Activated CD8-positive, alpha-beta memory T cell treated with anti-CD3 and anti-CD28 coated beads for 1 hour (primary cell): Measurements from ENCODE around the gene FAM210A.
"Not testable (repeated sequence)": the region's sequence is repeated elsewhere in the genome, so short reads cannot be mapped to it uniquely, and the experiment has no call there.

Experiments
- DNase-seq, 2 donors: peaks; one replicate each; pipeline ENCODE4 v3.0.0-alpha.2; 2020; ENCODE audit warnings: low read depth in 1 of 2; ENCODE audit errors: extremely low read depth in 1 of 2

The FAM210A gene

GRCh38 chr18:13703899-13704298 is 22.5 kb downstream of the FAM210A start:
- no peak for DNase-seq

GRCh38 chr18:13700153-13700552 is 26.2 kb downstream of the FAM210A start:
- DNase-seq, result no peak

GRCh38 chr18:13696961-13697360 is 29.4 kb downstream of the FAM210A start:
- DNase-seq, result no peak

GRCh38 chr18:13695337-13695736 is 31.0 kb downstream of the FAM210A start:
- DNase-seq, result not testable (repeated sequence)

GRCh38 chr18:13690060-13690459 is 36.3 kb downstream of the FAM210A start:
- not testable (repeated sequence) for DNase-seq

GRCh38 chr18:13688191-13689136 is 37.9 kb downstream of the FAM210A start:
- DNase-seq, result no peak

GRCh38 chr18:13684546-13684945 is 41.8 kb downstream of the FAM210A start:
- no peak for DNase-seq

GRCh38 chr18:13681701-13682100 is 44.7 kb downstream of the FAM210A start:
- DNase-seq, result no peak

GRCh38 chr18:13680612-13681011 is 45.7 kb downstream of the FAM210A start:
- no peak for DNase-seq

GRCh38 chr18:13677350-13677749 is 49.0 kb downstream of the FAM210A start:
- DNase-seq, result not testable (repeated sequence)

- DNase-seq, result no peak
Observed at GRCh38 chr18:13676471-13676870, 49.9 kb downstream of the FAM210A start.

GRCh38 chr18:13672657-13673056 is 53.7 kb downstream of the FAM210A start:
- no peak for DNase-seq

GRCh38 chr18:13661779-13662256 is 64.5 kb downstream of the FAM210A start:
- DNase-seq, result no peak

GRCh38 chr18:13661051-13661778 is 65.1 kb downstream of the FAM210A start:
- no peak for DNase-seq

- no peak for DNase-seq
Observed at GRCh38 chr18:13660510-13660909, 65.8 kb downstream of the FAM210A start.

GRCh38 chr18:13658436-13659204 is 67.7 kb downstream of the FAM210A start:
- DNase-seq, result no peak

GRCh38 chr18:13657974-13658373 is 68.4 kb downstream of the FAM210A start:
- no peak for DNase-seq

GRCh38 chr18:13653746-13654433 is 72.5 kb downstream of the FAM210A start:
- no peak for DNase-seq

- no peak for DNase-seq
Observed at GRCh38 chr18:13649397-13650390, 76.7 kb downstream of the FAM210A start.
